Ishikawa (cell line): ENCODE measurements around the gene ALDH7A1.

ENCODE experiments used
- CEBPB ChIP-seq: IDR thresholded peaks from 2 replicates; pipeline ENCODE4 v1.6.1; 2012
- CREB1 ChIP-seq: IDR thresholded peaks from 2 replicates; pipeline ENCODE4 v1.6.1; 2012; ENCODE audit warnings: low read depth
- EP300 ChIP-seq: IDR thresholded peaks from 2 replicates; pipeline ENCODE4 v1.6.1; 2012; ENCODE audit warnings: borderline replicate concordance
- TEAD4 ChIP-seq: IDR thresholded peaks from 2 replicates; pipeline ENCODE4 v1.6.1; 2012
- TF ChIP-seq, protein P1 (sequence below): IDR thresholded peaks from 2 replicates; pipeline ENCODE4 v1.6.1; 2012; ENCODE audit warnings: low read depth, mild to moderate bottlenecking

DNA sequence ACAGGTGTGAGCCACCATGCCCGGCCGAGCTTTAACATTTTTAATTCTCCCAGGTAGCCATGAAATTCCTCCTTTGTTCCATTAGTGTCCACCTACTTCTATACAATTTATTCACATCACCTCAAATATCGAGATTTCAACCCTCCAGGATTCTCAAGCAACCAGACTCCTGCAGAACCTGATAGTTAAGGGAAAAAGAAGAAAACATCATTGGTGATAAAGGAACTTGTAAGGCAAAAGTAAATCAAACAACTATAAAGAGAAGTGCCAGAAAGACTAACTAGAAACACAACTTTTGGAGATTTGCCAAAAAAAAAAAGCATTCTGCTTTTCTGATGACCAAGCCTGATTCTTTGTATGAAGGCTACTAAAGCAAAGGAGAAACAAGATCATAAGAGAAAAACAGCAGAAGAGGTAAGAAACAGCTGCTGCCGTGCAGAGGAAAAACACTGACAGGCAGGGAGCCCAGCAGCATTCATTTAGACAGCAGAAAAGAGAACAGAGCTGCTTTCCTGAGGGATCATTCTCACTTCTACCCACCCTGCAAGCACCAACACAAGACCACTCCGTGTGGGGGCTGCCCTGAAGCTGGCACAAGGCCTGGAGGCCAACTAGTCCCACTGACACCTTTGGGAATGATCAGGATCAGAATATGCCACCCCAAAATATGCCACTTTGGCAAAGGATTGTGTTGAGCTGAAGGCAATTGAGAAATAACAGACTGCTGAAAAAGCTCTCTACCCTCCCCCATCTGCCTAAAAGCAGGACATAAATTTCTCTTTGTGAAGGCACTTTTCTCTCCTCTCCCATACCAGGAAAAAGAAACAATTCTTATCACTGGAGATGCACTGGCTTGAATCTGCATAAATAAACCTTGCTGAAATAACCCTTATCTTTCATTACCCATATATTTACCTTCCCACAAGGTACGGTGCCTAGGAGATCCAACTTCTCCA, 75.1 kb downstream of the ALDH7A1 start:
- TF ChIP-seq CEBPB (no peak), EP300 (no peak), TEAD4 (no peak), CREB1 (no peak)
- TF ChIP-seq, protein P1, sequence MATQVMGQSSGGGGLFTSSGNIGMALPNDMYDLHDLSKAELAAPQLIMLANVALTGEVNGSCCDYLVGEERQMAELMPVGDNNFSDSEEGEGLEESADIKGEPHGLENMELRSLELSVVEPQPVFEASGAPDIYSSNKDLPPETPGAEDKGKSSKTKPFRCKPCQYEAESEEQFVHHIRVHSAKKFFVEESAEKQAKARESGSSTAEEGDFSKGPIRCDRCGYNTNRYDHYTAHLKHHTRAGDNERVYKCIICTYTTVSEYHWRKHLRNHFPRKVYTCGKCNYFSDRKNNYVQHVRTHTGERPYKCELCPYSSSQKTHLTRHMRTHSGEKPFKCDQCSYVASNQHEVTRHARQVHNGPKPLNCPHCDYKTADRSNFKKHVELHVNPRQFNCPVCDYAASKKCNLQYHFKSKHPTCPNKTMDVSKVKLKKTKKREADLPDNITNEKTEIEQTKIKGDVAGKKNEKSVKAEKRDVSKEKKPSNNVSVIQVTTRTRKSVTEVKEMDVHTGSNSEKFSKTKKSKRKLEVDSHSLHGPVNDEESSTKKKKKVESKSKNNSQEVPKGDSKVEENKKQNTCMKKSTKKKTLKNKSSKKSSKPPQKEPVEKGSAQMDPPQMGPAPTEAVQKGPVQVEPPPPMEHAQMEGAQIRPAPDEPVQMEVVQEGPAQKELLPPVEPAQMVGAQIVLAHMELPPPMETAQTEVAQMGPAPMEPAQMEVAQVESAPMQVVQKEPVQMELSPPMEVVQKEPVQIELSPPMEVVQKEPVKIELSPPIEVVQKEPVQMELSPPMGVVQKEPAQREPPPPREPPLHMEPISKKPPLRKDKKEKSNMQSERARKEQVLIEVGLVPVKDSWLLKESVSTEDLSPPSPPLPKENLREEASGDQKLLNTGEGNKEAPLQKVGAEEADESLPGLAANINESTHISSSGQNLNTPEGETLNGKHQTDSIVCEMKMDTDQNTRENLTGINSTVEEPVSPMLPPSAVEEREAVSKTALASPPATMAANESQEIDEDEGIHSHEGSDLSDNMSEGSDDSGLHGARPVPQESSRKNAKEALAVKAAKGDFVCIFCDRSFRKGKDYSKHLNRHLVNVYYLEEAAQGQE, result no peak
